Mammary epithelial cell (primary cell): ENCODE data around the gene SUSD6.

Experiments
- CTCF ChIP-seq, 2 donors: IDR thresholded peaks in 1 of 2; conservative IDR thresholded peaks in 1 of 2; 2 replicates each; pipeline ENCODE4 v1.5.1; 2011 to 2012; ENCODE audit warnings: inconsistent platforms in 2 of 2, low read length in 2 of 2, mild to moderate bottlenecking in 2 of 2, control low read depth in 1 of 2, low read depth in 1 of 2; ENCODE audit not compliant: insufficient read depth in 1 of 2; ENCODE audit errors: extremely low read depth in 1 of 2
- EZH2 ChIP-seq: IDR thresholded peaks from 2 replicates; pipeline ENCODE4 v1.6.1; 2012; ENCODE audit warnings: low read length, inconsistent platforms, borderline replicate concordance

GRCh38 chr14:69753860-69754259 is 142.5 kb downstream of the SUSD6 start:
- TF ChIP-seq CTCF (conservative IDR thresholded peaks at IDR 0.05 in 1 of 2, IDR thresholded peaks at IDR 0.05 in 1 of 2; ENCODE audit: extremely low read depth in 1 of 2, insufficient read depth in 1 of 2, low read depth in 1 of 2, low read length in 2 of 2) (no peak), EZH2 (no peak)
